AG04450 (cell line): ENCODE measurements around the gene VIPR1. TPM values are rescaled to one million over a fixed set of nuclear protein-coding genes. Genes with fewer than 3 reads are reported as not detected.

Experiments
- CTCF ChIA-PET: fragments of 300-600, 350-600 bp; formaldehyde crosslinking; extraction: SDS; loops from one replicate; lab custom pipeline; 2022; ENCODE audit warnings: antibody characterized with exemption, inconsistent platforms; lab: Charles Lee
- POLR2A ChIA-PET: fragments of 350-600 bp; formaldehyde crosslinking; extraction: SDS; loops from one replicate; lab custom pipeline; 2021; ENCODE audit warnings: antibody characterized with exemption, inconsistent platforms; lab: Yijun Ruan, JAX
- DNase-seq: peaks from one replicate; pipeline ENCODE4 v3.0.0-alpha.2; 2011; ENCODE audit warnings: low read depth, low spot score
- H3K27ac ChIP-seq: one replicate; pipeline ENCODE4 v1.5.1; 2012; ENCODE audit warnings: low read depth, low read length, control low read depth
- H3K27me3 ChIP-seq: one replicate; pipeline ENCODE4 v1.6.0; 2012; ENCODE audit warnings: low read length; ENCODE audit not compliant: control insufficient read depth, insufficient read depth
- H3K4me3 ChIP-seq: 2 replicates; pipeline ENCODE4 v1.5.1; 2011; ENCODE audit warnings: mild to moderate bottlenecking, low read depth, low read length, control low read depth
- H3K9me3 ChIP-seq: 2 replicates; pipeline ENCODE4 v1.5.1; 2012; ENCODE audit warnings: low read length; ENCODE audit not compliant: control insufficient read depth, insufficient read depth
- polyA plus RNA-seq: library from polyadenylated mRNA; depleted of rRNA; stranded (reverse); fragments of >200 nt; gene quantifications from 2 replicates; pipeline ENCODE4 v1.2.3, GENCODE V29; 2011
- TF ChIP-seq, protein P1 (sequence below): IDR thresholded peaks from 2 replicates; pipeline ENCODE4 v1.5.1; 2011; ENCODE audit warnings: low read depth, low read length, control low read depth, inconsistent platforms

Gene VIPR1
- polyA plus RNA-seq, 1 experiment: not detected

DNA sequence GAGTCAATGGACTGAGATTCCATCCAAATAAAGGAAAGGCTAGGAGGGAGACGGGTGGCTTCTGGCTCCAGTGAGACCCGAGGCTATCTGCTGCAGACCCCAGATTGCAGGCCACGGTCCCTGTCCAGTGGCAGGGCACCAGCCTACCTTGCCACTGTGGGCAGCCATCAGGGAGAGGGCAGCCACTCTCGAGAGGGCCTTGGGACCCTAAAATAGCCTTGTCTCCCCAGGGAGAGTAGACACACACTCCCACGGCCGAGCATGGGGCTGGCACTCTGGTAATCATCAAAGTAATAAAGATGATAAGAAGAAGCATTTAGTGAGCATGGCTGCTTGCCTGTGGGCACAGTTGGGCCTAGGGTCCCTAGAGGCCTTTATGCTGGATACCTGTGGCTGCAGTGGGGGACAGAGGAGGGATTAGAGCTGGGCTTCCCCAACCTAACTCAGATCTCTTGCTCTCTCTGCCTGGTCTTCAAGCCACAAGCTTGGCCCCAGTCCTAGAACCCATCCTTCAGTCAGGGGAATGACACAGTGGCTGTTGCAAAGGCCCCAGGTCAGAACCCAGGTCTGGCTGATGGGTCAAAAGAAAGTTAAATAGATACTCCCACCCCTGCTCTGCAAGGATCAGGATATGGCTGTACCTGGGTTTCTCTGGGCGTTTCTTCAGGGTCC is 9.2 kb upstream of the VIPR1 start:
- DNase-seq: no peak
- peaks cover 11% of the 10 kb centered on the region for H3K27me3 ChIP-seq
- TF ChIP-seq, protein P1, sequence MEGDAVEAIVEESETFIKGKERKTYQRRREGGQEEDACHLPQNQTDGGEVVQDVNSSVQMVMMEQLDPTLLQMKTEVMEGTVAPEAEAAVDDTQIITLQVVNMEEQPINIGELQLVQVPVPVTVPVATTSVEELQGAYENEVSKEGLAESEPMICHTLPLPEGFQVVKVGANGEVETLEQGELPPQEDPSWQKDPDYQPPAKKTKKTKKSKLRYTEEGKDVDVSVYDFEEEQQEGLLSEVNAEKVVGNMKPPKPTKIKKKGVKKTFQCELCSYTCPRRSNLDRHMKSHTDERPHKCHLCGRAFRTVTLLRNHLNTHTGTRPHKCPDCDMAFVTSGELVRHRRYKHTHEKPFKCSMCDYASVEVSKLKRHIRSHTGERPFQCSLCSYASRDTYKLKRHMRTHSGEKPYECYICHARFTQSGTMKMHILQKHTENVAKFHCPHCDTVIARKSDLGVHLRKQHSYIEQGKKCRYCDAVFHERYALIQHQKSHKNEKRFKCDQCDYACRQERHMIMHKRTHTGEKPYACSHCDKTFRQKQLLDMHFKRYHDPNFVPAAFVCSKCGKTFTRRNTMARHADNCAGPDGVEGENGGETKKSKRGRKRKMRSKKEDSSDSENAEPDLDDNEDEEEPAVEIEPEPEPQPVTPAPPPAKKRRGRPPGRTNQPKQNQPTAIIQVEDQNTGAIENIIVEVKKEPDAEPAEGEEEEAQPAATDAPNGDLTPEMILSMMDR: no peak
- ChIA-PET CTCF (no interaction called here), POLR2A (no interaction called here)
- no peak overlapping the region for H3K27ac ChIP-seq
- H3K4me3 ChIP-seq: no peak overlapping the region
- no peaks in the 10 kb centered on the region for H3K9me3 ChIP-seq

- TF ChIP-seq, protein P1: no peak
- Histone ChIP-seq H3K9me3 (no peaks in the 10 kb centered on the region), H3K4me3 (no peak overlapping the region), H3K27ac (no peak overlapping the region), H3K27me3 (peaks cover 13% of the 10 kb centered on the region)
- no peak for DNase-seq
- CTCF ChIA-PET: no interaction called here
- POLR2A ChIA-PET: no interaction called here
These were observed 8.7 kb upstream of the VIPR1 start for GRCh38 chr3:42493798-42494151.

GRCh38 chr3:42495393-42495792 is 7.0 kb upstream of the VIPR1 start:
- DNase-seq: no peak
- POLR2A ChIA-PET: no interaction called here
- H3K4me3 ChIP-seq: no peak overlapping the region
- H3K9me3 ChIP-seq: no peaks in the 10 kb centered on the region
- TF ChIP-seq, protein P1: no peak
- H3K27me3 ChIP-seq: peaks cover 26% of the 10 kb centered on the region
- no peak overlapping the region for H3K27ac ChIP-seq
- CTCF ChIA-PET: interaction anchor here (0.5 to 1.3 kb wide), 2 partner anchors 256 to 266 kb away, joined by 3 read pairs; no protein-coding TSS in a partner anchor

DNA sequence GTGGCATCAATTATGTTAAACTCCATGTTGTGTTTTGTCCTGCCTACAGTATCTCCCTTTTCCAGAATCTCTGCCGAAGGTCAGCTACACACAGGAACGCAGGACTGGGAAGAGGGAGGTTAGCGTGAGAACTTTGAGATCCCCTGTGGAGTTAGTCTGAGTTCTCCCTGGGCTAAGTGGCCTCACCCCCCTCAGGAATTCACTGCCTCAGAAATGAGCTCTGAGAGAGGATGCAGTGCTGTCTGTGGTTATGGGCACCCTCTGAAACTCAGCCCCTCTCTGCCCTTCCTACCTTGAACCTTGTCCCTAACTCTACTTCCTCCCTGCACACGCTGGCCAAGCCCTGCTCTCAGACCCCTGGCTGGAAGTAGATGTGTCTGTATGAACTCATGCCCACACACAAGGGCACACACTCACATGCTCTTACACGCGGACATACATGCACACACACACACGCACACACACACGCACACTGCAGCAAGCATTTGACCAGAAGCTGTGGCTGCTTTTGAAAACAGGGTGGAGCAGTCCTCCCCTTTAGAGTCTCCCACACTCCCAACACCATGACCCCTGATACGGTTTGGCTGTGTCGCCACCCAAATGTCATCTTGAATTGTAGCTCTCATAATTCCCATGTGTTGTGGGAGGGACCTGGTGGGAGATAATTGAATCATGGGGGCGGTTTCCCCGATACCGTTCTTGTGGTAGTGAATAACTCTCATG is 5.3 kb upstream of the VIPR1 start:
- TF ChIP-seq, protein P1: no peak
- H3K9me3 ChIP-seq: peaks cover 3% of the 10 kb centered on the region; the same call in 1 of the 2 replicates
- peaks cover 43% of the 10 kb centered on the region for H3K27me3 ChIP-seq
- ChIA-PET CTCF (no interaction called here), POLR2A (no interaction called here)
- H3K4me3 ChIP-seq: no peak overlapping the region
- no peak overlapping the region for H3K27ac ChIP-seq
- DNase-seq: no peak

DNA sequence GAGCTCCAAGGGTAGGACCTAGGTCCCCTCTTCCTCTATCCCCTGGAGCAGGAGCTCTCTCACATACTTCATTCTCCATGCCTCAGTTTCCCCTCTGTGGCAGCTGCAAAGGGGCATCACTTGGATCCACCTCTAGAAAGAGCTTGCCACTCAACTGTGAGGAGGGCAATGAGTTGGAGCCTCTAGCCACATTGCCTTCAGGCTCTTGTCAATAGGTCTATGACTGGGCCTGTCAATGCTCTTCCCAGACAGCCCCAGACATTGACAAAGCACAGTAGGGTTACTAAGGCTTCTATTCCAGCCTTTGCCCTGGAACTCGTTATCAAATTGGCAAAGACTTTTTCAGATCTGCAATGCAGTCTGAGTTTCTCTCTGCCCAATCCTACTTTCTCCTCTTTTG is 4.4 kb upstream of the VIPR1 start:
- ChIA-PET CTCF (no interaction called here), POLR2A (no interaction called here)
- H3K4me3 ChIP-seq: no peak overlapping the region
- TF ChIP-seq, protein P1: no peak
- no peak for DNase-seq
- peaks cover 48% of the 10 kb centered on the region for H3K27me3 ChIP-seq
- peaks cover 3% of the 10 kb centered on the region; the same call in 1 of the 2 replicates for H3K9me3 ChIP-seq
- H3K27ac ChIP-seq: no peak overlapping the region
